Stimulated activated CD4-positive, alpha-beta T cell treated with anti-CD3 and anti-CD28 coated beads, Interleukin-15, amount 100 ng/mL, for 24 hours (primary cell): ENCODE results near the gene ALDH1A3.

Experiments
- DNase-seq: peaks from one replicate; pipeline ENCODE4 v3.0.0-alpha.2; 2020

Gene ALDH1A3

GRCh38 chr15:100859970-100860828 lies 19.4 kb upstream of the ALDH1A3 start:
- no peak for DNase-seq

GRCh38 chr15:100860829-100861510 lies 18.7 kb upstream of the ALDH1A3 start:
- DNase-seq: no peak

GRCh38 chr15:100861511-100861991 lies 18.1 kb upstream of the ALDH1A3 start:
- no peak for DNase-seq

DNA sequence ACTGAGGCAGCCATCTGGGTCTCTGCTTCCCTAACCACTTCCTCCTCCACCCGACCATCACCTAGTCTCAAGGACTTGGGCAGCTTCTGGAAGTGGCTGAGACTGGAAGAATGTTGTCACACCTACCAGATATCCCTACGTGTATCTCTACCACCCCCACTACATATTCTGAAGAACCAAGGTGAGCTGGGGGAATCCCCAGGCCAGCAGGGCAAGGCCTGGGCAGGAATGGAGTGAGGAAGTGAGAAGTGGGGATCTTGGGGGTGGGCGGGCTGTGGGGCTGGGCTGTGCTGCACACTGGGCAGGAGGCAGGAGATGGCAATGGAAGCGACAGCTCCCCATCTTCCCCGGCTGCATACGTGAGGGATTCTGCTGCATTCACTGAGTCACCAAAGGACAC lies 17.5 kb upstream of the ALDH1A3 start:
- DNase-seq: no peak

- DNase-seq: no peak
Observed at GRCh38 chr15:100863075-100863795, 16.4 kb upstream of the ALDH1A3 start.

DNA sequence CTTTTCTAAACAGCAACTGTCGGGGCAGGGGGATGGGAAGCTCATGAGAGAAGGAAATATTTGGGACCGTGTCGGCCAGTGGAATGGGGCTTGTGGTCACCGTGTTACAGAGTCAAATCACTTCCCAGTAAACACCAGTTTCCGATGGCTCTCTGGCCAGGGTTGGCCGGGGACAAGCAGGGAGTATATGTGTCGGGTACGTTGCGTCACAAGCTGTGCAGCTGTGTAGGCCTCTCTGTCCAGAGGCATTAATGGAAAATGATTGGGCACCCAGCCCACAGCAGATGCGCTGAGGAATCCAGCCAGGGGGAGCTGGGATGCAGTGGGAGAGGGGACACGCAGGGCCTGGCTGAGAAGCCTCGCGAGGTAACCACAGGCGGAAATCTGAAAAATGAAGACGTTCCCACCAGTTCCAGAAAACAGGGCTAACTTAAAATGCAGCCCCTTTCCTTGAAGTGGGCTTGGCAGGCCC lies 15.8 kb upstream of the ALDH1A3 start:
- DNase-seq: no peak

DNA sequence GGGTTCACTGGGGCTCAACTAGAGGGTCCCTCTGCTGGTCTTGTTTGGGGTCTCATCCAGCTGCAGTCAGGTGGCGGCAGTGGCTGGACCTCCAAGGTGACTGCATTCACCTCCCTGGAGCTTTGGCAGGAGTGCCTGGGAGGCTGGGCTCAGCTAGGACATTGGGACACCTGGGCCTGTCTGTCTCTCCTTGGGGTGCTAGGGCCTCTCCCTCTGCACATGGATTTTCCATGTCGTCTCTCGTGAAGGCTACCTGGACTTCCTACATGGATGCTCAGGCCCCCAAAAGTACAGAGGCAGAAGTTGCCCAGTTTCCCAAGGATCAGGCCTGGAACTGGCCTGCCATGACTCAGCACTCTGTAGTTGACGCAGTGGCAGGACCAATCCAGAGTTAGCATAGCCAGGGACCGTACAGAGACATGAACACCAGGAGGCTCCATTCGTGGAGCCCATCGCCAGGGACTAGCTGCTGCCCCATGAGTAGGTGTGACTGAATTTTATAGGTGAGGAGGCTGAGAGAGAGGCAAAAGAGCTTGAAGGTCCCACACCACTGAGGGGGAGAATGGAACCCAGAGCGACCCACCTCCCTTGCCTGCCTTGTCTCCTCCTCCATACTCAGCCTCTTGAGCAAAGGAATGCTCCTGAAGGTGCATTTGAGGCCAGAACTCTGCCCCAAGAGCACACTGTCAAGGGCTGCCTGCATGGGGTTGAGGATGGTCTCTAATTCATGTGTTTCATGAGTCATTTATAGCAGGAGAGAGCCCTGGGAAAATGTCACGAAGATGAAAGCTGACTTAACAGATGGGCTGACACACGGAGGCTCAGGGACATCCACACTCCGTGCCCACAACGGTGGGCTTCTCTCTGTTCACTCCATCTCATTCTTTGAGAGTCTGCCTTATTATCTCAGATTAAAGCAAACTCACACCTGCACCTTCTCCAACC lies 13.0 kb upstream of the ALDH1A3 start:
- DNase-seq: no peak

- DNase-seq: no peak
Observed at GRCh38 chr15:100867433-100867832, 12.2 kb upstream of the ALDH1A3 start.

DNA sequence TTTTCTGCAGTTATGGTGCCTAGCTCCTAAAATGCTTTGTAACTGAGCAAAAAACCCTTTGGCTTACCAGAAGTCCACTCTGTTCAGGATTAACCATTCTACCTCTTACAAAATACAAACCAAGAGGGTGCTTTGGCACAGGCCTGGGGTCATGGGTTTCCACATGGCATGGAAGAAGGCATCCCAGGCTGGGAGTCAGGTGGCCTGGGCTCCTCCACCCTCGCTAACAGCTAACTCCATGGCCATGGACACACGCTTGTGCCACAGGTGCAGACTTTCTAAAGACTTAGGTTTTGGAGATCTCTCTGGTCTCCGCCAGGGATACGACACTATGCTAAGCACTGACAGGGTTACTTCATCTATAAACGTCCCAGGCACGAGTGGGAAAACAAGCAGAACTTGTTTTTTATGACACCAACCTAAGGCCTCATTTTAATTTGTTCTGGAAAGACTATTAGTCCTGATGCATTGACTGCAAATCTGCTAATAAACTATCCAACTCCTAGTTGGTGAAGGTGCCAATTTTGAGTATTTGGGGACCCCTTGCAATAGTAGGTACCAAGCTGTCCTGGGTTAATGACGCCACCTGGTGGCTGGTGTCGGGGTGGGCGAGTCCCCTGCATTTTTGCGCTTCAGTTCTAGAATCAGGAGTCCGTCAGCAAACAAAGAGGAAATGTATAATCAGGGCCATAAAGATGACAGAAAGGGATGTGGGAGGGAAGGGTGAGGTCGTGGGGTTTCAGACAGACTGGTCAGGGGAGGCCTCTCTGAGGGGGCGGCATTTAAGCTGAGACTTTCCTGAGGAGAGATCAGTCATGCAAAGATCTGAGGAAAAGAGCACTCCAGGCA lies 10.3 kb upstream of the ALDH1A3 start:
- DNase-seq: peak; percentile 41

DNA sequence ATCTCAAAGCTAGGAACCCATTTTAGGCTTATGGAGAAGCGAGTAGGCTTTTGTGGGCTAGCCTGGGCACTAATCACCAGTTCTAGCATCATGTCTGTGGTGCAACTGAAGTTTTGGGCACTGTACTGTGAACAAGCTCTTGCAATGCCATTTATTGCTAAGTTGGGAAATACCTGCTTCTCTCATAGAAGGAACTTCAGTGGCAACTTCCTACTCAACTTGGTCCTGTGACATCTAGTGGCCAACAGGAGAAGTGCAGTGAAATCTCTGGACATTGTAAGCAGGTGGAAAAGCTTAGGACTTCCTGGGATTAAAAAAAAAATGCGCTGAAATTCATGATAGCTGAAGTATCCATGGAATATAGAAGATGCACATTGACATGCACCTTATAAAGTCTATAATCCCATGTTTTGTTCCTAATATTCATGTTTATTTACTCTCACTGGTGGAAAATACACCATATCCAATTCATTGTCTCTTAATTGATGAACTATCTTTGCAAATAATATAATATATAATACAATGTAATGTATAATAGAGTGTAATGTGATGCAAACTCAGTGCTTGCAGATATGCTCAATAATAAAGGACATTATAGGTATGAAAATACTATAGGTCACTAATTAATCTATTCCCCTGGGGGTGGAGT lies 6.5 kb upstream of the ALDH1A3 start:
- DNase-seq: peak; percentile 62

GRCh38 chr15:100875495-100875894 lies 4.1 kb upstream of the ALDH1A3 start:
- no peak for DNase-seq

DNA sequence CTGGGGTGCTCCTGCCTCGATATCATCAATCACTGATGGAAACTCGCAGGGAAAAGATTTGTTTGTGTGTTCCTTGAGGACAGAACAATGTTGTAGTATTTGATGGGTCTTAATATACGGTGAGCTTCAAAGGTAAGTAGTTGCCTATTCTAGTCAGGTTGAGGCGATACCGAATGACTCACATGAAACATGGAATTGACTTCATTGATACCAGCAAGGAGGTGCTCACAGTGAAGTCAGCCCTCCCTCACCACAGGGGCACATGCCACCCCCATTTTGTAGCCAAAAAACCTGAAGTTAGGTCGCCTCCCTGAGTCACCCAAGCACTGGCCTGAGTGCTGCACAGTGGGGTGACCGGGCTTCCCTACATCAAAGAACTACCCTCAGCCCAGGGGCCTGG lies 3.7 kb upstream of the ALDH1A3 start:
- DNase-seq: no peak

DNA sequence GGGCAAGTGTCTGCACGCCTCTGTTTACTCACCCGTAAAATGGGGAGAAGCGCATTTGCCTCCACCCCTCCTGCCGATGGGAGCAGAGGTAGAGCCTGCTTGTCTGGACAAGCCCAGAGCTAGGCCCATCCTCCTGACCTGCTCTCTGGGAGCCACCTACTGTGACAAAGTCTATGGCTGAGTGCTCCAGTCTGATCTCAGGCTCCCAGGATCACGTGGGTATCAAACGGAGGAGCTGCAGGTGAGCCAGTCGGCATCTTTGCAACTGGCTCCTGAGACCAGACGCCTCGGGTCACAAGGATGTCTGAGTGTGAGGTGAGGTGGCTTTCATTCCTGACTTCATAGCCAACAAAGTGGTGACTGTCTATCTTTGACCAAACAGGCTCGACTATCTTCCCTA lies 2.1 kb upstream of the ALDH1A3 start:
- no peak for DNase-seq

DNA sequence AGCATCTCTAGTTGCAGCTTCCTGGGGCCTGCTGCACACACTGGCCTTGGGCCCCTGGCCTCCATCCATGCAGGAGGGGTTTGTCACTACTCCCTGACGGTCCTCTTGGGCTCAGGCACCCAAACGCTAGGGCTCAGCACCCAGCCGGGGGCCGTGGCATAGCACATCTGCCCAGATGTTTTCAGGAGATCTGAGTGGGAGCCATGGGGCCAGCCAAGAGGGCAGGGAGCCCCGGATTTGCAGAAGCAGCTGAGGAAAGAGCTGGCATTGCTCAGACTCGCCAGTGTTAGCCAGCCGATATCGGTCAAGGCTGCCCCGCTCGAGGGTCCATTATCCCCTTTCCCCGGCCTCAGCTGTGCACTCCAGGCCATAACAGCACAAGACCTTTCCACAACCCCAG lies 1.5 kb upstream of the ALDH1A3 start:
- DNase-seq: no peak

- DNase-seq: no peak
Observed at GRCh38 chr15:100878648-100879047, 983 bp upstream of the ALDH1A3 start.

GRCh38 chr15:100879061-100879463 lies 569 bp upstream of the ALDH1A3 start:
- DNase-seq: no peak

- DNase-seq: no peak
Observed at GRCh38 chr15:100880139-100880896, 687 bp downstream of the ALDH1A3 start.

DNA sequence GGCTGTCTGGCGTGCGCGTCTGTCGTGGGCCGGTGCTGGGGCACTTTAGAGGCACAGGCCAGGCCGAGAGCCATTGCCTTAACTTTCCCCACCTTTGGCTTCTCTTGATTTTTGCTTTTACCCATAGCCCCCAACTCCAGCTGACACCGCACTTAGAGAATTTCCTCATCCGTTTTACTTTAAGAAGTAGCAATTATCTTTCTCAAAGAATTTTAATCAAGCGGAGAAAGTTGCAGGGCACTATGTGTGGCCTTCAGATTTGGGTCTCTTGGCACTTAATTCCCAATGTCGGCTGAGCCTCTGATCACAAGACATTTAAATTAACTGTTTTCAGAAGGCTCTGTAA lies 1.2 kb downstream of the ALDH1A3 start:
- no peak for DNase-seq

DNA sequence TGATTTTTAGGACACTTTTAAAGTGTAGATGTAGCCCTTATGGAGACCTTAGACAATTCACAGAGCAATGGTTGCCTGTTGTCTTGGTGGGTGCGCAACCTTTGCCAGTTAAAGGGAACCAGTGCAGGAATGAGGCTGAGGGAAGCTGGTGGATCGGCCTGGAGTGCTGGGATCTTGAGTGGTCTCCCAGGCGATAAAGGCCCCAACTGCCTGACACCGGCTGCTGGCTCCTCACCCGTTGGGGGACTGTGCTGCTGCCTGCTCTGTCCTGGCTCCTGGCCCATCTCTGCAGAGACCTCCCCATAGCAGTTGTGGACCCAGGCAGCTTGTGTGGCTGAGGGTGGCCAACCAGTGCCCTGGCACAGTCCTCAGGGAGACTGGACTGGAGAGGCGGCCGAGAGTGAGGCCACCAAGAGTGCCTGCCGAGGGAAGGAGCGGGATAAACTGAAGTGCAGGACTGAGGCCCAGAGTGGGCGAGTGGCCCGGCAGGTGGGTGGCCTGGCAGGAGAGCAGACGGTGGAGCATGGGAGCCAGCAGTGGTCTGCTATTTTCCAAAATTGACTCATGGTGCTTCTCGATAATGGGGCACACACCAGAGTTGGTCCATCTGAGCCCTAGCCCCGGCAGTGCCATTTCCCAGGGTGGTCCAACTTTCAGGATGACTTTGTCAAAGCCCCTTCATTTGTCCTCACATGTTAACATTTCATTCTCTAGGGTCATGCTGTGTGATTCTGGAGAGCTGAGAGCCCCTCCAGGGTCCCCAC lies 2.1 kb downstream of the ALDH1A3 start:
- DNase-seq: no peak
